Endometrial microvascular endothelial cells (primary cell): Measurements from ENCODE around the gene ERC2. TPM values are rescaled to one million over a fixed set of nuclear protein-coding genes. Genes with fewer than 3 reads are reported as not detected.

Source experiments
- in situ Hi-C: cut with HindIII; loops from 2 replicates; pipeline ENCODE4 v1.10.0; 2017; ENCODE audit warnings: low sequenced_read_pairs, low pct_unique_long_range_greater_than_20kb; ENCODE audit errors: inconsistent ontology term
- total RNA-seq: library from RNA; depleted of rRNA; stranded (reverse); fragments of >200 nt; gene quantifications from one replicate; pipeline ENCODE4 v1.2.3, GENCODE V29; 2015; ENCODE audit errors: inconsistent ontology term

The ERC2 gene
- total RNA-seq, 1 donor from 2014 or later = not detected

- in situ Hi-C loops = loop anchor here (25.0 kb wide), 1 partner anchor 785 kb away; no protein-coding TSS in a partner anchor
These were observed 990.7 kb downstream of the ERC2 start for GRCh38 chr3:55477306-55478303.

GRCh38 chr3:55476515-55476914 lies 991.8 kb downstream of the ERC2 start:
- in situ Hi-C loops = loop anchor here (25.0 kb wide), 1 partner anchor 786 kb away; no protein-coding TSS in a partner anchor

- in situ Hi-C loops = no loop called here
These were observed 994.0 kb downstream of the ERC2 start for GRCh38 chr3:55474213-55474632.

- in situ Hi-C loops = no loop called here
These were observed 994.5 kb downstream of the ERC2 start for GRCh38 chr3:55473788-55474187.

GRCh38 chr3:55471522-55472280 lies 996.6 kb downstream of the ERC2 start:
- in situ Hi-C loops = no loop called here

- in situ Hi-C loops = no loop called here
These were observed 997.2 kb downstream of the ERC2 start for GRCh38 chr3:55471084-55471483.

GRCh38 chr3:55469957-55470526 lies 998.2 kb downstream of the ERC2 start:
- in situ Hi-C loops = no loop called here

- in situ Hi-C loops = no loop called here
These were observed 1000.0 kb downstream of the ERC2 start for GRCh38 chr3:55468251-55468650.

GRCh38 chr3:55467099-55467498 lies 1001.2 kb downstream of the ERC2 start:
- in situ Hi-C loops = no loop called here

- in situ Hi-C loops = no loop called here
These were observed 1001.7 kb downstream of the ERC2 start for GRCh38 chr3:55466526-55466925.

- in situ Hi-C loops = no loop called here
These were observed 1006.4 kb downstream of the ERC2 start for GRCh38 chr3:55461896-55462295.

GRCh38 chr3:55459838-55460237 lies 1008.4 kb downstream of the ERC2 start:
- in situ Hi-C loops = no loop called here

Other genes with a start within 250 kb of the ERC2 start
- 4.6 TPM for gene CCDC66, start 88.7 kb upstream of the ERC2 start, total RNA-seq
- 60.9 TPM for gene TASOR, start 214.8 kb upstream of the ERC2 start, total RNA-seq